DND-41 (cell line): Measurements from ENCODE around the gene UNC13B.

ENCODE experiments used
- ATAC-seq: fragments of 200-7000 bp; cut with Tn5 transposase; 3 replicates; pipeline ENCODE4 v1.9.1; 2021; ENCODE audit warnings: low read depth; ENCODE audit not compliant: insufficient read depth
- DNase-seq: peaks from one replicate; pipeline ENCODE4 v3.0.0-alpha.2; 2020
- H2AFZ ChIP-seq: 2 replicates; pipeline ENCODE4 v1.6.0; 2012; ENCODE audit warnings: low read depth, low read length
- H3K27ac ChIP-seq: 2 replicates; pipeline ENCODE4 v1.5.1; 2012; ENCODE audit warnings: low read length, inconsistent platforms
- H3K27me3 ChIP-seq: fragments of 200-600 bp; sonication (generic); 2 replicates; pipeline ENCODE4 v1.6.0; 2012; ENCODE audit warnings: low read length, mild to moderate bottlenecking, inconsistent platforms; ENCODE audit not compliant: insufficient read depth, poor library complexity
- H3K36me3 ChIP-seq: 2 replicates; pipeline ENCODE4 v1.5.1; 2012; ENCODE audit warnings: low read length, inconsistent platforms; ENCODE audit not compliant: insufficient read depth
- H3K4me1 ChIP-seq: 2 replicates; pipeline ENCODE4 v1.5.1; 2012; ENCODE audit warnings: mild to moderate bottlenecking, low read length; ENCODE audit not compliant: insufficient read depth
- H3K4me2 ChIP-seq: 2 replicates; pipeline ENCODE4 v1.6.0; 2012; ENCODE audit warnings: mild to moderate bottlenecking, moderate library complexity, low read length, inconsistent platforms; ENCODE audit not compliant: insufficient read depth
- H3K4me3 ChIP-seq, 2 experiments: fragments of 200-600 bp in 1 of 2; shearing (Covaris generic) in 1 of 2; 2 replicates each; pipeline ENCODE4 v1.5.1; 2012 to 2016; ENCODE audit warnings: inconsistent platforms in 2 of 2, low read length in 2 of 2, mild to moderate bottlenecking in 2 of 2, low read depth in 1 of 2, moderate library complexity in 1 of 2
- H3K79me2 ChIP-seq: 2 replicates; pipeline ENCODE4 v1.6.0; 2012; ENCODE audit warnings: low read length, inconsistent platforms; ENCODE audit not compliant: insufficient read depth
- H3K9ac ChIP-seq: 2 replicates; pipeline ENCODE4 v1.6.0; 2012; ENCODE audit warnings: low read depth, mild to moderate bottlenecking, inconsistent platforms, low read length, moderate library complexity
- H3K9me3 ChIP-seq: 2 replicates; pipeline ENCODE4 v1.5.1; 2012; ENCODE audit warnings: low read length, moderate library complexity, mild to moderate bottlenecking, inconsistent platforms; ENCODE audit not compliant: insufficient read depth, severe bottlenecking
- H4K20me1 ChIP-seq: 2 replicates; pipeline ENCODE4 v1.6.0; 2012; ENCODE audit warnings: low read length; ENCODE audit not compliant: insufficient read depth
- EZH2 ChIP-seq: IDR thresholded peaks from 3 replicates; pipeline ENCODE4 v1.6.1; 2012; ENCODE audit warnings: borderline replicate concordance, low read depth, mild to moderate bottlenecking, moderate library complexity, low read length, inconsistent platforms; ENCODE audit not compliant: severe bottlenecking
- TF ChIP-seq, protein P1 (sequence below): IDR thresholded peaks from 2 replicates; pipeline ENCODE4 v1.5.1; 2012; ENCODE audit warnings: borderline replicate concordance, low read length, moderate library complexity, mild to moderate bottlenecking; ENCODE audit not compliant: poor library complexity, severe bottlenecking; ENCODE audit errors: extremely low read depth

UNC13B gene

DNA sequence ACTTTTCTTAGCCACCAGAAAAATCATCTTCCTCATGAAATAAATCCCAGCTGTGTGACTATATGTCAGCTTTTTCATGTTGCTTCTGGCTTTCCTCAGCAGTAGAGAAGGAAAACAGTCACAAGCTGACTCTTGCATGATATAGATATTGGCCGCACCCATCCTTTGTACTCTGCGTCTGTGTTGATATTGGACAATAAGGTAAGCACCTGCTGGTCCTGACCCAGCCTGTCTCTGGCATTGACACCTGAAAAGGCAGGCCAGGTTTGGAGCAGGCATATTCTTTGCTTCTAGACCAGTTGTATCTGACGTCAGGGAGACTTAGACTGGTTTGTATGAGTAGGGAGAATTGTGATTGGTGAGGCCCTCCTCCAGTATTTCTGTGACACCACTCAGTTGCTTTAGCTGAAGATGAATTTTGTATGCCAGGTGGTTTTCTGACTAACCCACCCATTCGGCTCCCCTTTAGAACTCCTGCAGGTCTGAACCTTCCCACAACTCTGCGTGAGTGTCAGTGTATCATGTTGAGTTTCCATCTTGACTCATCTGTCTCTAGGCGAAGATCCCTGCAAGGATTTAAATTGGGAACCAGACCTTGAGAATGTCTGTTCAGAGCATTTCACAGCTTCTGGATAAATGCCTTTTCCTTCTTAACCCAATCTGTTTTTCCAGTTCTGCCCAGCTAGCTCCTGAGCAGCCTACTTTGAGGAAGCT is 176.9 kb downstream of the UNC13B start:
- no peaks in the 10 kb centered on the region for H3K36me3 ChIP-seq
- H3K79me2 ChIP-seq = no peaks in the 10 kb centered on the region
- H3K27ac ChIP-seq = no peak overlapping the region
- H3K27me3 ChIP-seq = peaks cover 16% of the 10 kb centered on the region
- TF ChIP-seq EZH2 = no peak
- TF ChIP-seq, protein P1, sequence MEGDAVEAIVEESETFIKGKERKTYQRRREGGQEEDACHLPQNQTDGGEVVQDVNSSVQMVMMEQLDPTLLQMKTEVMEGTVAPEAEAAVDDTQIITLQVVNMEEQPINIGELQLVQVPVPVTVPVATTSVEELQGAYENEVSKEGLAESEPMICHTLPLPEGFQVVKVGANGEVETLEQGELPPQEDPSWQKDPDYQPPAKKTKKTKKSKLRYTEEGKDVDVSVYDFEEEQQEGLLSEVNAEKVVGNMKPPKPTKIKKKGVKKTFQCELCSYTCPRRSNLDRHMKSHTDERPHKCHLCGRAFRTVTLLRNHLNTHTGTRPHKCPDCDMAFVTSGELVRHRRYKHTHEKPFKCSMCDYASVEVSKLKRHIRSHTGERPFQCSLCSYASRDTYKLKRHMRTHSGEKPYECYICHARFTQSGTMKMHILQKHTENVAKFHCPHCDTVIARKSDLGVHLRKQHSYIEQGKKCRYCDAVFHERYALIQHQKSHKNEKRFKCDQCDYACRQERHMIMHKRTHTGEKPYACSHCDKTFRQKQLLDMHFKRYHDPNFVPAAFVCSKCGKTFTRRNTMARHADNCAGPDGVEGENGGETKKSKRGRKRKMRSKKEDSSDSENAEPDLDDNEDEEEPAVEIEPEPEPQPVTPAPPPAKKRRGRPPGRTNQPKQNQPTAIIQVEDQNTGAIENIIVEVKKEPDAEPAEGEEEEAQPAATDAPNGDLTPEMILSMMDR = no peak
- ATAC-seq (no peak), DNase-seq (no peak)
- H3K4me2 ChIP-seq = no peak overlapping the region
- H3K9ac ChIP-seq = no peak overlapping the region
- H3K4me1 ChIP-seq = no peaks in the 10 kb centered on the region
- no peak overlapping the region for H2AFZ ChIP-seq
- H3K9me3 ChIP-seq = no peaks in the 10 kb centered on the region
- H3K4me3 ChIP-seq = no peak overlapping the region
- H4K20me1 ChIP-seq = no peaks in the 10 kb centered on the region

DNA sequence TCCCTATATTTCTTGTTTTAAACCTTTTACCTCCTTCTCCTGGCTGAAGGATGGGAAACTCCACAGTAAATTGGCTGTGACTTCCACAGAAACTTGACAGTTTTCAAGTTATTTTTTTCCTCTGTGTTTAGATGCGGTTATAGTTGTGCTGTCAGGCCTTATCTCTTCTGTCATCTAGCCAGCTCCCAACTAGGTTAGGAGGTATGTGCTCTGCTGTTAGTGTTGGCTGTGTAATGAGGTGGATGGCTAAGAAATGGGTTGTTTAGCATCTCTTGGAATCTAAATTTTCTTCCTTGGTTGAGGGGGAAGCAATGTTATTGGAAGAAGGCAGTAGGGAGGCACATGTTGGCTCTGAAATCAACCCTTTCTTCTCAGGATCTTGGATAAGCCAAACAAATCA is 178.2 kb downstream of the UNC13B start:
- Histone ChIP-seq H3K27ac (no peak overlapping the region), H3K9ac (no peak overlapping the region), H3K4me2 (no peak overlapping the region), H3K79me2 (no peaks in the 10 kb centered on the region), H3K4me1 (no peaks in the 10 kb centered on the region), H3K27me3 (peaks cover 16% of the 10 kb centered on the region), H2AFZ (no peak overlapping the region), H3K9me3 (no peaks in the 10 kb centered on the region), H4K20me1 (no peaks in the 10 kb centered on the region), H3K4me3 (no peak overlapping the region), H3K36me3 (no peaks in the 10 kb centered on the region)
- DNase-seq = no peak
- no peak for ATAC-seq
- TF ChIP-seq, protein P1 = no peak
- TF ChIP-seq EZH2 = no peak

DNA sequence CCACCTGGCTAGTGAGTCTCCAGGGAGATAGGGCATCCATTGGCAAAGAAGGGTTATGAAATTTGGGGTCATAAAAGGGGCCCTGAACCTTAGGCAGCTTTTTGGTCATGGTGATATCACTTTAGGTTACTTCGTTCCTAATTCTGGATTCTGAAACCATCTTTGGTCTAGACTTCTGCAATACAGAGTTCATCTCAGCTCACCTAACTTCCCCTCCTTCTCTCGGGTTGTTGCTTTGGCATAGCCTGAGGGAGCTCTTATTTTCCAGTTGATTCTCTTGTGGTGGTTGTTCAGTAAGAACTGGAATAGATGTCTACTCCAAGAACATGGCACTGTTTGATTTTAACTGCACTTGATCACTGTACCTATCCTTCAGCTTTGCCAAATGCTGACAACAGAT is 179.2 kb downstream of the UNC13B start:
- Histone ChIP-seq H4K20me1 (no peaks in the 10 kb centered on the region), H3K4me3 (no peak overlapping the region), H3K9ac (no peak overlapping the region), H3K27ac (no peak overlapping the region), H2AFZ (no peak overlapping the region), H3K79me2 (no peaks in the 10 kb centered on the region), H3K4me2 (no peak overlapping the region), H3K4me1 (no peaks in the 10 kb centered on the region), H3K36me3 (no peaks in the 10 kb centered on the region), H3K9me3 (no peaks in the 10 kb centered on the region), H3K27me3 (peaks cover 18% of the 10 kb centered on the region)
- ATAC-seq = no peak
- DNase-seq = no peak
- no peak for TF ChIP-seq EZH2
- TF ChIP-seq, protein P1 = no peak
